Activated CD4-positive, alpha-beta T cell treated with anti-CD3 and anti-CD28 coated beads for 4 hours (primary cell): ENCODE data around the gene ERBB4.
"Not testable (repeated sequence)": the region's sequence is repeated elsewhere in the genome, so short reads cannot be mapped to it uniquely, and the experiment has no call there.

Source experiments
- DNase-seq, 2 donors: peaks; one replicate each; pipeline ENCODE4 v3.0.0-alpha.2; 2020

Gene ERBB4

DNA sequence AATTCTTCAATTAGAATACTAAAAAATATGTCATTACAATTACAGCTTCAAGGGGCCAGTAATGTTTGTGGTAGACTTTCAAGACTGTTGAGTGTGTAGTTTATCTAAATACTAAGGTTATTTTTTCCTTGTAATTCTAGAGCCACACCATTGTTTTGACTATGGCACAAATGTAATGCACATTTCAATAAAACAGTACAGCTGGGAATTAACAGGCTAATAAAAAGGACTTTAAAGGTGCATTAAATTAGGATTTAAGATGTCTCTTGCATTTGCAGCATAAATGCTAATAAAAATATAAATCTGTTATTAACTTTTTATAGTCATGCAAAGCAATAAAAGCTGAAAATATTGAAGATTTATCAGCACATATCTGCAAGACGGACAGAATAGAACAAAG, 344.8 kb downstream of the ERBB4 start:
- no peak for DNase-seq

DNA sequence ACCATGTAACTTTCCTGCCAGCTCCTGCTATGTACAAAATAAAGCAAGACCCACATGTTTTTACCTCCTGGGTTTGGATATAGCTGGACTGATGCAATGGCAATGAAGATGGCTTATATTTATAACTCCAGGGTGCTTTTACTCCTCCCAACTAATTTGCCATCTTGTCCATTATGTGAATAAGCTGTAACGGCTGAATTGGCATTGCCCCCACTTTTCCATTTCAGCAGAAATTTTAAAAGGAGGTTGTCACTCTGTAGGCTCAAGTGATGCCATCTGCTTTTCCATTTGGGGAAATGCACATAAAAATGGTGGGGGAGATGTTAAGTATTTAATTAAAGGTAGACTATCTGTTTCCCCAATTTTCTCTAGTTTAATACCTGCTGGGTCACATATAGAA, 345.5 kb downstream of the ERBB4 start:
- DNase-seq, result no peak

DNA sequence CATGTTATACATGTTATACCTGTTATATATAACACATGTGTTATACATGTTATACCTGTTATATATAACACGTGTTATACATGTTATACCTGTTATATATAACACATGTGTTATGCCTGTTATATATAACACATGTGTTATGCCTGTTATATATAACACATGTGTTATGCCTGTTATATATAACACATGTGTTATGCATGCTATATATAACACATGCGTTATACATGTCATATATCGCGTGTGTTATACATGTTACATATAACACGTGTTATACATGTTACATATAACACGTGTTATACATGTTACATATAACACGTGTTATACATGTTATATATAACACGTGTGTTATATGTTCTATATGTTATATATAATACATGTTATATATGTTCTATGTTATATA, 347.2 kb downstream of the ERBB4 start:
- DNase-seq, result not testable (repeated sequence)

DNA sequence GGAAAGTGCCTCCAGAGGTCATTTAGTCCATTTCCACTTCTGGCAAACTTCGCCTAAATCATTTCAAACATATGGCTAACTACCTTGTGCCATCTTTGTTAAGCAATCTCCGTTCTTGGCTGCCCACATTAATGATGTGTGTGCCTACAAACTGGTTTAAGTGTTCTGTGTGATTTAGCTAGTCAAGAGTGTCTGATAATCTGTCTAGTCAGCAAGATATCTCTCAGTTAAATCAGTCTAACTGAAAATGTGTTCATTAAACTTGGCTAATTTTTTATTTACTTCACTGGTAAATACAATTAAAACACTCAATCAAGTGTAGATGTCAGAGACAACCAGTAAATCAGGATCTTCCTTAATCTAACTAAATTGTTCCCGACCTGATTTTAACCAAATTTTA, 352.4 kb downstream of the ERBB4 start:
- DNase-seq, result no peak

DNA sequence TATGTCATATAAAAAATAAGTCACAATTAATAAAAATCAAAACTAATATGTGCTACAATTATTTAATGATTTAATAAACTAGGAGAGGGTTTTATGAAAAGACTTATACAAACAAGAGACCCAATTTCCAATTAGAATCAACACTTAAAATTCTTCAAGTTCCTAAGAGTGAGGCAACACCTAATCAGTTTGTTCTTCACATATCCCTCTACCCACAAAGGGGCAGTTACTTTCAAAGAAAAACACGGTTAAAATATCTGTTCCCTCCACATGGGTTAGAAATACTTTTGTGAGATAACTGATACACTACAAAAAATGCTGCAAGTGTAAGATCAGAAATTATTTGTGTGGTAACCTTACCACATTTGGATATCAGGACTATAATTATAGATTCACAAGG, 357.0 kb downstream of the ERBB4 start:
- no peak for DNase-seq

DNA sequence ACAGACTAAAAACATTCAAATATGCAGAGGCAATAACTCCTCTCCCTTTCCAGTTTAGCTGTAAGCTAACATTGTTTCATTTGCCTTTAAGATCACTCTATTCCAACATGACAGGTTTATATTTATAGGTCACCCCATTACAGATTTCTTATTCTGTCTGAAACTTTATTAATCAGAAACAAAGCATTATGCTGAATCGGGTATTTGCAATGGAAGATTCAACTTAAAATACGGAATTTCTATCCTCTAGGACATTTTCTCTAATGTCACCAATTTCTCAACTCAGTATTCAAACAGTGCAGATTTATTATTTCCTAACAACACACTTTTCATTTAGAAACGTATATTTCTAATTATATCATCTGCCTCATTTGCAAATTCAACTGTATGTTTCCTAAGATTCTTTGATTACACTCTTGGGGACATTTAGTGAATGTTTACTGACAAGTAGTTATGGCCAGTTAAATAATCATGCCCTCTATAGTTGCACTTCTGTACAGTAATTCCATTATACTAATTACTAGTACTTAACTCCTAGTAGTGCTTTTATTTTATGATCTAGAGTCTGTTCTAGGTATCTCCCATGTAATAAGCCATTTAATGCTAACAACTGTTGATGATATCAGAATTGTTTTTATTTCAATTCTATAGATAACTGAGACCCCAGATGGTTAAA, 358.1 kb downstream of the ERBB4 start:
- DNase-seq, result no peak

DNA sequence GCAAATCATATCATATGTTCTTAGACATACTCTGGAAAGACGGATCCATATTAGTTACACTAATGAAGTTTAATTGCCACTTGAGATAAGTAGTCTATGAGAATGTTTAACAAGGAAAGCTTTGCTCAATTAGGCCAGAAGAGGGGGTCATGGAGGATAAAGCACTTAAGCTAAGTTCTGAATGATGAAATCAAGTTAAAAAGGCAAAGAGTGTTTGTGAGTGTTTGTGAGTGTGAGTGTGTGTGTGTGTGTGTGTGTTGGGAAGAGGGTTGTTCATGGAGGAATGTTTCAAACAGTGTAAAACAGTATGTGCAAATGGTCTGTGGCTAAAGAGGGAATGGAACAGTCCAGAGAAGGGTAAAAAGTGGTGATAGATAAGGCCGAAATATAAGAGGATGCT, 360.9 kb downstream of the ERBB4 start:
- no peak for DNase-seq

DNA sequence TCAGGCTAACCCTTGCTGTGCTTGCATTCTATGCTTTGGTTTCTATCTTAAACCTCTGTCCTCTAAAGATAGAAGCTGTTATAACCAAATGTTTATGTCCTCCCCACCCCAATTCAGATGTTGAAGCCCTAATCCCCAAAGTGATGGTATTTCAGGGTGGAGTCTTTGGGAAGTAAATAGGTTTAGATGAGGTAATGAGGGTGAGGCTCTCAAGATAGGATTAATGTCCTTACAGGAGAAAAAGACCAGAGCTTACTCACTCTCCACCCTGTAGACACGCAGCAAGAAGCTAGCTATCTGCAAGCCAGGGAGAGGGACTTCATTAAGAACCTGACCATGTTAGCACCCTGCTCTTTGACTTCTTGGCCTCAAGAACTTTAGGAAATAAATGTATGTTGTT, 362.5 kb downstream of the ERBB4 start:
- DNase-seq, result no peak

DNA sequence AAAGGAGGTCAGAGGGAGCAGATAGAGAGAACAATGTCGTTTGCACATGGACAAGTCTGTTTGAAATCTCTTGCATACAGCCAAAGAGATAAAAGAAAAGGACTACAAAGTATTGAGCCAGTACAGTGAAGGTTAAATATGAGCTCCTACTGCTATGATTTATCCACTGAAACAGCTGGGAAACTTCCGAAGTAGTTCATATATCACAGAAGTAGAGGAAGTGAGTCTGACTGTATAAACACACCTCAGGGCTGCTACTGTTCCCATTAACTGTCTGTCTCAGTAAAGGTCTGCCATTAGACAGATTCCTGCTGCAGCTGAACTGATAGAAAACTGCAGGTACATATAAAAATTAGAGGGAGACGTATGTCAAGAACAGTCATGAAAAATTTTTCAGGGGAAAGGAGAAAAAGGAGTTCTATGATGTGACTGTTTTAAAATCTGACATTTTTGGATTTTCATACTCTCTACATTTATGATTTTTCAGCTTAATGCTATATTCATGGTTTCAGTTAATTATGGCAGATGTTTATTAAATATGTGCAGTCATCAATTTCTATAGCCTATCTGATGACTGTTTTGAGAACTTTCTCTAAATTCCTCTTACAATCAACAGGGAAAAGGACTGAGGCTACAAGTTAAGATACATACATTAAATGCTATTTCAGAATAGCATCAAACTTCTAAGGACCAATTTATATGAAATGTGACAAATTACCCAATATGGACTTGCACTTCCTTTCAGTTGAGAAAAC, 364.7 kb downstream of the ERBB4 start:
- DNase-seq, result no peak

DNA sequence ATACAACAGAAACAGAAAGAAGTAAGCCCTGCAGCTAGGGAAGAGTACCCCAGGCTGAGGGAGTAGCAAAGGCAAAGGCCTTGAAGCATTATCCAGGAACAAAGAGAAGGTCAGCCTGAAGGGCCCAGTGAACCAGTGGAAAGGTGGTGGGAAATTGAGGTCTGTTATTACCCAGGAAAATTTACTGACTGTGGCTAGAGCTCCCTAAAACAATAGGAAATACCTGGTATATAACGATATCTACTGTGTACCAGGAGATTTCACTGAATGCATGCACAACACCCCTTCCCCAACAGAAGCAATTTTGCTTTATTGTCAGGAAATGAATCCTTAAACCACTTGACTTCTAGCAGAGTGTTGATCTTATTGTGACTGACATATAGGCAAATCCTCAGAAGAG, 365.3 kb downstream of the ERBB4 start:
- no peak for DNase-seq

DNA sequence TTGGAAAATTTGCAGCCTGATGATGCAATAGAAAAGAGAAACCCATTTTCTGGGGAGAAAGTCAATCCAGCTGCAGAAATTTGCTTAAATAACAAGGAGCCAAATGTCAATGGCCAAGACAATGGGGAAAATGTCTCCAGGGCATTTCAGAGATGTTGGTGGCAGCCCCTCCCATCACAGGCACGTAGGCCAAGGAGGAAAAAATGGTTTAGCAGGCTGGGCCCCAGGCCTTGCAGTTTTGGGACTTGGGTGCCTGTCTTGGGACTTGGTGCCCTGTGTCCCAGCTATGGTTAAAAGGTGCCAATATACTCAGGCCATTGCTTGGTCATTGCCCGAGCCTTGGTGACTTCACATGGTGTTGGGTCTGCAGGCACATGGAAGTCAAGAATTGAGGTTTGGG, 368.2 kb downstream of the ERBB4 start:
- no peak for DNase-seq

DNA sequence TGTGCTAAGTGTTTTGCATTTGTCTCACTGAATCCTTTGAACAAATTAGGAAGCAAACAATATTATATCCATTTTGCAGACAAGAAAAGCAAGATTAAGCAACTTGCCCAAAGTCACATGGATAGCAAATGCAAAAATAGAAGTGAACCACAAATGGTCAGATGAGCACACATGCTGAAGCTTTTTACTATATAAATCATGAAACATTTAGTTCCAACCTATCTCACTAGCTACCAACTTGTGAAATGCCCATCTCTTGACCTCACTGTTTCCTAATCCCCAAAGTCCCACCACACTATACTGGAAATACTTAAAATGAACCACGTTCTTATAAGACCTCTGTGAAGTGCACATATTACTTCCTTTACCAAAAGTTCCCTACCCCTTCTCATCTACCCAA, 380.5 kb downstream of the ERBB4 start:
- DNase-seq, result no peak

DNA sequence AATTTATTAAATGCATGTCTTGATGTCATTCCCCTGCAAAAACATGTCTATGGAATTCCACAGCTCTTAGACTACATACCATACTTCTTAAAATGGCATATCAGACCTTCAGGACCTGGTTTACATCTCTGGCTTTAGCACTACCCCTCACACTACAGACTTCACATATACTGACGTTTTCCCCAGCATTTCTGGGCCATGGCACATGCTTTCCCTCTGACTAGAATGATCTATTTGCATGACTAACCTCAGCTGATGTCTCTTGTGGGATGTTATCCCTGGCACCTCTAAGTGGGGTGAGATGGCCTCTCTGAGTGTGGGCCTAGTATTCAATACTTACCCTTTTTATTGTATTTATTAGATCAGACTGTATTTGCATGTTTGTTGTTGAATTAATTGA, 381.6 kb downstream of the ERBB4 start:
- no peak for DNase-seq

DNA sequence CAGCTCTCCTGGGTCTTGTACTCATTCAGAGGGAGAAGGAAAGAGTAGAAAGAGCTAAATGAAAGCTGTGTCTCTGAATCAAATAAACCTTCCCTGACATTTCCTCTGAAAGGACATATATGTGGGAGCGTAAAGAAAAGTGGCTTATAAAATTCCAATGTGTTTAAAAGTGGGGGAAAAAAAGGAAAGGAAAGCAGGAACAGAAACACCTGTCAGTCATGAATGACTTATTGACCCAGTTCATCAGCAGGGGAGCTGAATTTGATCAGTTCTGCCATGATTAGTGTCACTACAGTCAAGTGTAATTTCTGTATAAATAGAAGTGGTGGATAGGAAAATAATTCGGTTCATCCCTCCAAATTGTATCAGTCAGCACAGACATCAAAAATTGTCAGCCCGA, 382.5 kb downstream of the ERBB4 start:
- DNase-seq, result no peak

DNA sequence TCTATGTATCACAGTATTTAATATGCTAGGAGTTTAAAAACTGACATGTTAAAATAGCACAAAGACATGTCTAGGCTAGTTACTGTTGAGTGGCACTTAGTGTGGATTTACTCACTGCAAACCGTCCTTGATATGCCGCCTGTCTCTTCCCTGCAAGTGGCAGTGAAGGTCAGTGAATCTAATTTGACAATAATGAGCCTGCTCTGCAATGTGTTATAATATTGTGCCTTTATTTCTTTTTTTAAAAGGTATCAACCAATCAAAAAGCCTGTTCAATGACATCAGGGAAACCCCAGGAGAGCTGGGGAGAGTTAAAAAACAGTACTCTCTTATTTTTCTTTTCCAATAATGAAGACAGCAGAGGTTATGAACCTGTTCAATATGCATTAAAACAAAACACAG, 384.1 kb downstream of the ERBB4 start:
- DNase-seq, result no peak

DNA sequence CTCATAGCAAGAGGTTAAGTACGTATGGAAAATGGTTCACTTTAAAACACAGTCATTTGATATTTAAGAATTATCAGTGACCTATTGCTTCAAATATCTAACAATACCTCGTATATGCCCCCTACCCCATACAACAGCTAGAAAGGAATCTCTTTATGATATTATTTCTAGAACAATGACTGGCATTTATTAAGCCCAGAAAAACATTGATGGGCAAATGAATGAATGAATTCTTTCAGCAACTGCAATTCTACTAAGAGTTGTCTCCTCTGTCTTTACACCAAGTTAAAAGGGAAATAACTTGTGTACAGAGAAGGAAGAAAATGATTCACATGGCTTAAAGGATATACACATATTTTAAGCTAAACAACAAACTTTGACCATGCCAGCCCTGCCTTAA, 384.7 kb downstream of the ERBB4 start:
- no peak for DNase-seq

DNA sequence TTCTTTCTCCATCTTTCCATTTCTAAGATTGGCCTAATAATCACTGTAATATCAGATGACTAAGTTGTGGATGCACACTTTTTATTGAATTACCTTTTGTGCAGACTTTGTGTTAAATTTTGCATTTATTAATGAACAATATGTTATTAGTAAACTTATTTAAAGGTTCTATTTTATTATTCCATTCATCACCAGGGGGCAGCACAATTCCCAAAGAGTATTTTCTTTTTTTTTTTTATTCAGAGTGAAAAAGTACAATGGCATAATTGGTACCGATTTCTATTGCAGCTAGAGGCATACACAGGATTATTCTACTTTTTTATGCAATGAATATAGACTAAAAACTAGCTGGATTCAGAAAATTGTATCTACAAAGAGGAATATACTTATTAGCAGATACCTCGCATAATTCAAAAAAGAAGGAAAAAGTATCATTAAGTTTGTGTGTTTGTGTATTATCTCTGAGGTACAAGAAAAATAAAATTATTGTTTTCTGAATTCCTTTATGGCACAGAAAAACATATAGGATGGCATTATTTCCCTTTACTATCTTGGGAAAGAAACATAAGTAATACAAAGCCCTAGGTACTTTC, 390.6 kb downstream of the ERBB4 start:
- DNase-seq, result no peak

DNA sequence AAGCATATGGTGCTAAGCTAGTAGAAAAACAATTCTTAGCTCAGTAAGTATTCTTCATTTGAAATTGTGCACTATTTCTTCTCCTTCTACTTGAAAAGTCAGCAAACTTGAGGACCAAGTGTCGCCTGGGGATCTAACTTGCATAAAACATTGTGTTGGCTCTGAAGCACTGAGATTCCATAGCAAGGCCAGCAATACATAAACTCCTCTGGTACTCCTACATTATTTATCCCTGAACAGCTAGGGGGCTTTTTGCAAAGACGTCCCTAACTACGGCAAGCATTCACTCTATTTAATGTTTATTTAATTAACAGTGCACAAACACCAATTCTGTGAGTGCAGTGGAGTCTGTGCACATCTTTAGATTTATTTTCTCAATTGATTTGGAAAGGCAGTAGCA, 392.2 kb downstream of the ERBB4 start:
- no peak for DNase-seq

DNA sequence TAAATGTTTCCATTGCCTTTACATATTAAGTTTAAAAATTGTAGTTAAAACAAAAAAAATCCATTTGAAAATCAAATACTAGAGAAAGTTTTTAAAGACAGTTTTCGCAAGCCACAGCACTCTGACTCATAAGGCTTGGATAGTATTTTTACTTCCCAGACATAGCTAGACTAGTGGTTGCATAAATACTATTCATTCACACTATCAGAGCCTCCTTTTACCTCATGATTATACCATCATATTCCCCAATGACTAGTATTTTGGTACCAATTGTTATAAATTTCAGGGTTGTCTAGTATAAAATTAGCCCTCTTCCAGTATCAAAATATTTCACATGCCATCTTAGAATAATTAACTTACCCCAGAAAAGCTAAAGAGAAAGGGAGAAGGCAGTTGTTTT, 393.5 kb downstream of the ERBB4 start:
- DNase-seq, result no peak

DNA sequence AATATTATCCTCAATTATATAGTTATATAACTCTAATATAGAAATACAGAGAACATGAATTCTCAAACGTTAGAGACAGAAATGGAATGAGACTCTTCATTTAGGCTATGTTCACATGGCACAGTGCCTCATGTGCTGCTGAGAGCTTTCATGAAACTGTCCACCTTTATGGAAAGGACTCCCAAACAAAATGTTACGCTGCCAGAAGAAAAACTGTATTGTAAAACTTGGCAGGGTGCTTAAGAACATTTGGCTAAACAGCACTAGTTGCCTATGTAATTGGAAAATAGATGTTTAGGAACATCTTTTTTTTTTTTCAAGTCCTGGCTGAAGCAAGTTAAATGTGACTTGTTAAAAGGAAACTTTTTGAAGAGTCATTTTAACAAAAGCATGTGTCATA, 396.0 kb downstream of the ERBB4 start:
- DNase-seq, result no peak

DNA sequence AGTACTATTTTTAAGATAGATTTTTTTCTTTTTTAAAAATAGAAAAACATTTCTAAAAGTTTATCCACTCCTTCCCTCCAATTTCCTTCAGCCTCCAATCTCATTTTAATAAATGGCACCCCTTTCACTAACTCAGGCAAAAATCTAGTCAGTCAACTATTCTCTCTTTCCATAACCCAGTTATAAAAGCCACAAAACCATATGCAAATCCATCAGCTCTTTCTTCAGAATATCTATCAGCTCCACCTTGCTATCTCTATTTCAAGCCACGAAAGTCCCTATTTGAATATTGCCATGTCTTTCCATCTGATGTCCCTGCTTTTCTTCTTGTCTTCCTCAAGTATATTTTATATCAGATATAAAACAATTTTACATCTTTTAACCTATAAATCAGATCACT, 397.1 kb downstream of the ERBB4 start:
- DNase-seq, result no peak

DNA sequence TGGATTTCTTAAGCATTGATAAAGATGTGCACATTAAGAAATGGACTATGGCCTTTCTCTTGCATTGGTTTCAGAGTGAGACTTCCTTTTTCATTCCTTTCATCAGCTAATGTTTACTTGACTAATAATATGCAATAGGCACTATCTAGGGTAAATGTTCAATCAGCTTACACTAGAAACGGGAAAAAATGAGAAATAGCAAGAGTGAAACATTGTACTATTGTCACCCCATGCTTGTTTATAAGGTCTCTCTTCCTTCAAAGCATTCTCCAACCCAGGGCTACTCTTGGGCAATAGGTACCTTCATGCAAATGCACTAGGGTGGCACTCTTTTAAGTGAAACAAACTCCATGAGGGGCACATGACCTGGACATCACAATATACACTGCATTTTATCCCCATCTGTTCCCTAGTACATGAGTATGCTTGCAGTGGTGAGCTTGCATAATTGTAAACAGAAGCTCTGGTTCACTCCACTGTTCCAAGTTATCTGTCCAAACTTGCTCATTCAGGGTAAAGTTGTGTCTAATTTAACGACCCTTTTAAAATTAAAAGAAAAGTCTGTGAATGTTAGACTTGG, 402.3 kb downstream of the ERBB4 start:
- DNase-seq, result no peak

DNA sequence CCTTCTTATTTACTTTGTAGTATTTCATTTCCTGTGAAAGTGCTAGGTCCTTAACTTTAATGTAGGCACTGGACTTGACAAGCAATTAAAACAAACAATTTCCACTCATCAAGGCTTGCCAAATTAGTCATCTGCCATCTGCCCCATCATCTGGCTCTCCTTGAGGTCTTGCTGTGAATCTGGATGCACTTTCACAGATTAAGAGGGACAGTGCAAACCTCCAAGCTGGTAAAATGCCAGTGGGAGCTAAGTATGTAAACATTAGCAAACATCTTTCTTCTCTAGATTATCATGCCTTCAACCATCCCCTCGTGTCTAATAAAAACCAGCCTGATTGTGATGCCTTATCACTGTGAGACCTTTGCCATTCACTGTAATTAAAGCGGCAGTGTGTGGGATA, 402.9 kb downstream of the ERBB4 start:
- DNase-seq, result no peak

DNA sequence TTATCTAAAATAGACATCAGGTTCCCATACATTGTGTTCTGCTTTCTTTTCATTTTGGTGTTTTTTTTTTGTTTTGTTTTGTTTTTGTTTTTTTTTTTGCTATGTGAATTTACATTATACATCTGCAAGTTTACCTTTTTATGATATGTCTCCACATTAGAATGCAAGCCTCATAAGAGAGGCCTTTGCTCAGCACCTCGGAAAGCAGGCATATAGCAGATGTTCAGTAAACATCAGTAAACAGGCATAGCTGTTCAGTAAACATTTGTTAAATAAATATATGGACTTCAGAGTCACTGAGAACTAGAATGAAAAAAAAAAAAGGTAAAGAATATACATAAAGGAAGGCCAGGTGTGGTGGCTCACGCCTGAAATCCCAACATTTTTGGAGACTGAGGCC, 405.3 kb downstream of the ERBB4 start:
- DNase-seq, result no peak
